Measurements from ENCODE around the gene FARSA.

Gene FARSA

GRCh38 chr19:12946731-12947496 is 13.4 kb upstream of the FARSA start:
- TF ChIP-seq, protein P1, sequence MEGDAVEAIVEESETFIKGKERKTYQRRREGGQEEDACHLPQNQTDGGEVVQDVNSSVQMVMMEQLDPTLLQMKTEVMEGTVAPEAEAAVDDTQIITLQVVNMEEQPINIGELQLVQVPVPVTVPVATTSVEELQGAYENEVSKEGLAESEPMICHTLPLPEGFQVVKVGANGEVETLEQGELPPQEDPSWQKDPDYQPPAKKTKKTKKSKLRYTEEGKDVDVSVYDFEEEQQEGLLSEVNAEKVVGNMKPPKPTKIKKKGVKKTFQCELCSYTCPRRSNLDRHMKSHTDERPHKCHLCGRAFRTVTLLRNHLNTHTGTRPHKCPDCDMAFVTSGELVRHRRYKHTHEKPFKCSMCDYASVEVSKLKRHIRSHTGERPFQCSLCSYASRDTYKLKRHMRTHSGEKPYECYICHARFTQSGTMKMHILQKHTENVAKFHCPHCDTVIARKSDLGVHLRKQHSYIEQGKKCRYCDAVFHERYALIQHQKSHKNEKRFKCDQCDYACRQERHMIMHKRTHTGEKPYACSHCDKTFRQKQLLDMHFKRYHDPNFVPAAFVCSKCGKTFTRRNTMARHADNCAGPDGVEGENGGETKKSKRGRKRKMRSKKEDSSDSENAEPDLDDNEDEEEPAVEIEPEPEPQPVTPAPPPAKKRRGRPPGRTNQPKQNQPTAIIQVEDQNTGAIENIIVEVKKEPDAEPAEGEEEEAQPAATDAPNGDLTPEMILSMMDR (conservative IDR thresholded peaks at IDR 0.05; ENCODE audit: low read length) = no peak
- no peak for DNase-seq (ENCODE audit: low read depth)
- peak overlapping the region; percentile 88 for H3K4me3 ChIP-seq (ENCODE audit: low read length)

- TF ChIP-seq, protein P1 (conservative IDR thresholded peaks at IDR 0.05; ENCODE audit: low read length) = no peak
- peak; percentile 80 for DNase-seq (ENCODE audit: low read depth)
- H3K4me3 ChIP-seq (ENCODE audit: low read length) = peak overlapping the region; percentile 88
These were observed 12.7 kb upstream of the FARSA start for GRCh38 chr19:12946092-12946721.

- TF ChIP-seq, protein P1 (conservative IDR thresholded peaks at IDR 0.05; ENCODE audit: low read length) = no peak
- peak; percentile 97 for DNase-seq (ENCODE audit: low read depth)
- peak within 1 kb of the TSS; percentile 88 for H3K4me3 ChIP-seq (ENCODE audit: low read length)
These were observed 12.1 kb upstream of the FARSA start, which contains the start of gene RAD23A for GRCh38 chr19:12945479-12946091. RAD23A (plus strand) TSS chr19:12945862; CDS start chr19:12945949, 87 bp downstream.

GRCh38 chr19:12944104-12944674 is 10.7 kb upstream of the FARSA start:
- TF ChIP-seq, protein P1 (conservative IDR thresholded peaks at IDR 0.05; ENCODE audit: low read length) = no peak
- DNase-seq (ENCODE audit: low read depth) = no peak
- no peak overlapping the region for H3K4me3 ChIP-seq (ENCODE audit: low read length)

DNA sequence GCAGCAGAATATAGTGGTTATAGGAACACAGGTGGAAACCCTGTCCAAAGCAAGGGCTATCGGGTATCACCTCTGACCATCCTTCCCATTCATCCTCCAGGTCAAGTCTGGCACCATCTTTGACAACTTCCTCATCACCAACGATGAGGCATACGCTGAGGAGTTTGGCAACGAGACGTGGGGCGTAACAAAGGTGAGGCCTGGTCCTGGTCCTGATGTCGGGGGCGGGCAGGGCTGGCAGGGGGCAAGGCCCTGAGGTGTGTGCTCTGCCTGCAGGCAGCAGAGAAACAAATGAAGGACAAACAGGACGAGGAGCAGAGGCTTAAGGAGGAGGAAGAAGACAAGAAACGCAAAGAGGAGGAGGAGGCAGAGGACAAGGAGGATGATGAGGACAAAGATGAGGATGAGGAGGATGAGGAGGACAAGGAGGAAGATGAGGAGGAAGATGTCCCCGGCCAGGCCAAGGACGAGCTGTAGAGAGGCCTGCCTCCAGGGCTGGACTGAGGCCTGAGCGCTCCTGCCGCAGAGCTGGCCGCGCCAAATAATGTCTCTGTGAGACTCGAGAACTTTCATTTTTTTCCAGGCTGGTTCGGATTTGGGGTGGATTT is 10.0 kb upstream of the FARSA start:
- DNase-seq (ENCODE audit: low read depth) = no peak
- TF ChIP-seq, protein P1 (conservative IDR thresholded peaks at IDR 0.05; ENCODE audit: low read length) = no peak
- no peak overlapping the region for H3K4me3 ChIP-seq (ENCODE audit: low read length)

DNA sequence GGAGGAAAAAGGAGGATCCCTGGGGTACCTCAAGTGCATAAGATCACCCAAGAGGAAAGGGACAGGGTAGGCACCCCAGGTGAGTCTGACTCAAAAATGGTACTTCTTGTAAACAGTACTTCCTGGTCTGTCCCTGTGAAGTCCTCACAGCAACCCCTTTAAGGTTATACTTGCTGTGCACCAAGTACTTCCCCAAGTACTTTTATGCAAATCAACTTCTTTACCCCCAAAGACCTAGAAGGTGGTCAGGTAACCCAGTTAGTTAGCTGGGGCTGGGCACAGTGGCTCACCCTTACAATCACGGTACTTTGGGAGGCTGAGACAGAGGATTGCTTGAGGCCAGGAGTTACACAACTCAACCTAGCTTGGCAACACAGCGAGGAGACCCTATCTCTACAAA is 7.4 kb upstream of the FARSA start:
- DNase-seq (ENCODE audit: low read depth) = no peak
- peak overlapping the region; percentile 96 for H3K4me3 ChIP-seq (ENCODE audit: low read length)
- TF ChIP-seq, protein P1 (conservative IDR thresholded peaks at IDR 0.05; ENCODE audit: low read length) = no peak
